Measurements from ENCODE around the gene LBP.
"Not testable (repeated sequence)": the region's sequence is repeated elsewhere in the genome, so short reads cannot be mapped to it uniquely, and the experiment has no call there.

The LBP gene

GRCh38 chr20:38308047-38308438, 38.2 kb upstream of the LBP start:
- no peak overlapping the region for H3K4me3 ChIP-seq (ENCODE audit: control insufficient read depth, low read depth, low read length)
- no peak for TF ChIP-seq CTCF (IDR thresholded peaks at IDR 0.05; ENCODE audit: control insufficient read depth, insufficient read depth, low read depth, low read length, missing control alignments)
- no peak for DNase-seq (ENCODE audit: low read depth)

- TF ChIP-seq CTCF (IDR thresholded peaks at IDR 0.05; ENCODE audit: control insufficient read depth, insufficient read depth, low read depth, low read length, missing control alignments) = no peak
- no peak for DNase-seq (ENCODE audit: low read depth)
- H3K4me3 ChIP-seq (ENCODE audit: control insufficient read depth, low read depth, low read length) = no peak overlapping the region
Observed at GRCh38 chr20:38308447-38308846, 37.8 kb upstream of the LBP start.

- DNase-seq (ENCODE audit: low read depth) = no peak
- H3K4me3 ChIP-seq (ENCODE audit: control insufficient read depth, low read depth, low read length) = no peak overlapping the region
- no peak for TF ChIP-seq CTCF (IDR thresholded peaks at IDR 0.05; ENCODE audit: control insufficient read depth, insufficient read depth, low read depth, low read length, missing control alignments)
Observed at GRCh38 chr20:38311091-38311490, 35.2 kb upstream of the LBP start.

GRCh38 chr20:38311491-38311890, 34.8 kb upstream of the LBP start:
- no peak overlapping the region for H3K4me3 ChIP-seq (ENCODE audit: control insufficient read depth, low read depth, low read length)
- no peak for TF ChIP-seq CTCF (IDR thresholded peaks at IDR 0.05; ENCODE audit: control insufficient read depth, insufficient read depth, low read depth, low read length, missing control alignments)
- DNase-seq (ENCODE audit: low read depth) = no peak

- no peak for TF ChIP-seq CTCF (IDR thresholded peaks at IDR 0.05; ENCODE audit: control insufficient read depth, insufficient read depth, low read depth, low read length, missing control alignments)
- no peak for DNase-seq (ENCODE audit: low read depth)
Observed at GRCh38 chr20:38313676-38314075, 32.6 kb upstream of the LBP start.

GRCh38 chr20:38314350-38314749, 31.9 kb upstream of the LBP start:
- not testable (repeated sequence) for H3K4me3 ChIP-seq (ENCODE audit: control insufficient read depth, low read depth, low read length); DNase-seq (ENCODE audit: low read depth)

More at GRCh38 chr20:38313676-38314075, 32.6 kb upstream of the LBP start:
- no peak overlapping the region for H3K4me3 ChIP-seq (ENCODE audit: control insufficient read depth, low read depth, low read length)

- no peak overlapping the region for H3K4me3 ChIP-seq (ENCODE audit: control insufficient read depth, low read depth, low read length)
- DNase-seq (ENCODE audit: low read depth) = no peak
- TF ChIP-seq CTCF (IDR thresholded peaks at IDR 0.05; ENCODE audit: control insufficient read depth, insufficient read depth, low read depth, low read length, missing control alignments) = peak; percentile 39
Observed at GRCh38 chr20:38315290-38315966, 30.9 kb upstream of the LBP start.
